ENCODE data around the gene SLC10A7.

- TF ChIP-seq EZH2 (IDR thresholded peaks at IDR 0.05; ENCODE audit: low read length, missing control alignments): no peak
- TF ChIP-seq CTCF (conservative IDR thresholded peaks at IDR 0.05 in 1 of 2, IDR thresholded peaks at IDR 0.05 in 1 of 2; ENCODE audit: low read depth in 1 of 2, low read length in 2 of 2): peak; percentile 18 to 22
These were observed 23.4 kb upstream of the SLC10A7 start for GRCh38 chr4:146545102-146545501.
